Mesendoderm (in vitro differentiated cells): ENCODE data around the gene ANKMY1.

Experiments used
- DNase-seq: peaks from one replicate; pipeline ENCODE4 v3.0.0; 2013
- H2AK5ac ChIP-seq: 2 replicates; pipeline ENCODE4 v1.6.1; 2013; ENCODE audit warnings: low read length, inconsistent platforms
- H2BK120ac ChIP-seq: 2 replicates; pipeline ENCODE4 v1.6.1; 2013; ENCODE audit warnings: low read depth, mild to moderate bottlenecking, low read length, moderate library complexity, mixed read lengths
- H2BK15ac ChIP-seq: replicated peaks from 2 replicates; pipeline ENCODE4 v1.6.1; 2013; ENCODE audit warnings: low read depth, mild to moderate bottlenecking, moderate library complexity
- H2BK5ac ChIP-seq: 2 replicates; pipeline ENCODE4 v1.6.1; 2013; ENCODE audit warnings: low read length, inconsistent platforms
- H3K18ac ChIP-seq: 2 replicates; pipeline ENCODE4 v1.6.1; 2013; ENCODE audit warnings: mild to moderate bottlenecking, low read length, mixed read lengths
- H3K23ac ChIP-seq: one replicate; pipeline ENCODE4 v1.6.1; 2013; ENCODE audit warnings: low read length
- H3K27ac ChIP-seq: 2 replicates; pipeline ENCODE4 v1.5.1; 2013; ENCODE audit warnings: low read depth, mild to moderate bottlenecking, inconsistent platforms, low read length, moderate library complexity
- H3K27me3 ChIP-seq: 2 replicates; pipeline ENCODE4 v1.6.1; 2013; ENCODE audit warnings: low read length, control low read depth, mild to moderate bottlenecking, inconsistent platforms; ENCODE audit not compliant: insufficient read depth, poor library complexity
- H3K36me3 ChIP-seq: 2 replicates; pipeline ENCODE4 v1.6.1; 2013; ENCODE audit warnings: low read length, inconsistent platforms; ENCODE audit not compliant: control insufficient read depth, insufficient read depth
- H3K4ac ChIP-seq: one replicate; pipeline ENCODE4 v1.6.1; 2013; ENCODE audit warnings: low read depth, mild to moderate bottlenecking, low read length, moderate library complexity
- H3K4me1 ChIP-seq: 2 replicates; pipeline ENCODE4 v1.6.1; 2013; ENCODE audit warnings: low read depth, low read length, inconsistent platforms; ENCODE audit not compliant: control insufficient read depth
- H3K4me2 ChIP-seq: 2 replicates; pipeline ENCODE4 v1.6.1; 2013; ENCODE audit warnings: low read length
- H3K4me3 ChIP-seq: 2 replicates; pipeline ENCODE4 v1.5.1; 2013; ENCODE audit warnings: mild to moderate bottlenecking, low read length
- H3K56ac ChIP-seq: one replicate; pipeline ENCODE4 v1.6.1; 2013; ENCODE audit warnings: low read length
- H3K79me1 ChIP-seq: 2 replicates; pipeline ENCODE4 v1.6.1; 2013; ENCODE audit warnings: low read length, inconsistent platforms
- H3K79me2 ChIP-seq: 2 replicates; pipeline ENCODE4 v1.6.1; 2013; ENCODE audit warnings: mild to moderate bottlenecking, low read length; ENCODE audit not compliant: control insufficient read depth, insufficient read depth
- H3K9ac ChIP-seq: 2 replicates; pipeline ENCODE4 v1.6.1; 2013; ENCODE audit warnings: low read length, inconsistent platforms
- H4K5ac ChIP-seq: one replicate; pipeline ENCODE4 v1.6.1; 2013; ENCODE audit warnings: low read length
- H4K8ac ChIP-seq: one replicate; pipeline ENCODE4 v1.6.1; 2013; ENCODE audit warnings: low read depth, mild to moderate bottlenecking, control low read depth, low read length, moderate library complexity
- WGBS: extraction: QIAGEN DNeasy Blood & Tissue Kit; methylation state at CpG from one replicate; pipeline ENCODE4 v1.1.7; 2013; ENCODE audit warnings: low lambda C conversion rate, missing lambda C conversion rate; ENCODE audit not compliant: insufficient coverage; ENCODE audit errors: extremely low coverage; 5-methylcytosine and 5-hydroxymethylcytosine counted together

Gene ANKMY1

DNA sequence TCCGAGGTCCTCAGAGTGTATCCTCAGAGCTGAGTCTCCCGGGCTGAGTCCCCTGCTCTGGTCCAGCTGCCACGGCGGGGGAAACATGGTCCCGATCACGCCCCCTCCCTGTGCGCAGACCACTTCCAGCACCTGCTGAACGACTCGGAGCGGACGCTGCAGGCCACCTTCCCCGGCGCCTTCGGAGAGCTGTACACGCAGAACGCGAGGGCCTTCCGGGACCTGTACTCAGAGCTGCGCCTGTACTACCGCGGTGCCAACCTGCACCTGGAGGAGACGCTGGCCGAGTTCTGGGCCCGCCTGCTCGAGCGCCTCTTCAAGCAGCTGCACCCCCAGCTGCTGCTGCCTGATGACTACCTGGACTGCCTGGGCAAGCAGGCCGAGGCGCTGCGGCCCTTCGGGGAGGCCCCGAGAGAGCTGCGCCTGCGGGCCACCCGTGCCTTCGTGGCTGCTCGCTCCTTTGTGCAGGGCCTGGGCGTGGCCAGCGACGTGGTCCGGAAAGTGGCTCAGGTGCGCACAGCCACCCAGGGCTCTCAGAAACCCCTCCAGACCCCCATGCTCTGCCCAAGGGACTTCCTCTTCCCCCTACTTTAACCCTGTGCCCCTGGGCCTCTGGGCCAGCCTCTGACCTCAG is 95.6 kb downstream of the ANKMY1 start:
- DNase-seq: no peak
- no peak overlapping the region for H3K27ac ChIP-seq
- peaks cover 7% of the 10 kb centered on the region for H3K4me1 ChIP-seq
- no peak overlapping the region for H3K9ac ChIP-seq
- WGBS: no CpG with 5 or more reads among the region's 41 CpGs
- H2BK120ac ChIP-seq: no peak overlapping the region
- H3K79me2 ChIP-seq: no peaks in the 10 kb centered on the region
- H3K36me3 ChIP-seq: no peaks in the 10 kb centered on the region
- H3K27me3 ChIP-seq: no peaks in the 10 kb centered on the region
- H3K56ac ChIP-seq: no peak overlapping the region
- no peak overlapping the region for H2BK5ac ChIP-seq
- no peak overlapping the region for H3K4me3 ChIP-seq
- H2BK15ac ChIP-seq: no peak overlapping the region
- no peak overlapping the region for H3K4me2 ChIP-seq
- H3K4ac ChIP-seq: no peak overlapping the region
- no peak overlapping the region for H4K5ac ChIP-seq
- H2AK5ac ChIP-seq: no peak overlapping the region
- H3K18ac ChIP-seq: no peak overlapping the region
- no peaks in the 10 kb centered on the region for H3K79me1 ChIP-seq
- H3K23ac ChIP-seq: no peak overlapping the region
- H4K8ac ChIP-seq: no peak overlapping the region

DNA sequence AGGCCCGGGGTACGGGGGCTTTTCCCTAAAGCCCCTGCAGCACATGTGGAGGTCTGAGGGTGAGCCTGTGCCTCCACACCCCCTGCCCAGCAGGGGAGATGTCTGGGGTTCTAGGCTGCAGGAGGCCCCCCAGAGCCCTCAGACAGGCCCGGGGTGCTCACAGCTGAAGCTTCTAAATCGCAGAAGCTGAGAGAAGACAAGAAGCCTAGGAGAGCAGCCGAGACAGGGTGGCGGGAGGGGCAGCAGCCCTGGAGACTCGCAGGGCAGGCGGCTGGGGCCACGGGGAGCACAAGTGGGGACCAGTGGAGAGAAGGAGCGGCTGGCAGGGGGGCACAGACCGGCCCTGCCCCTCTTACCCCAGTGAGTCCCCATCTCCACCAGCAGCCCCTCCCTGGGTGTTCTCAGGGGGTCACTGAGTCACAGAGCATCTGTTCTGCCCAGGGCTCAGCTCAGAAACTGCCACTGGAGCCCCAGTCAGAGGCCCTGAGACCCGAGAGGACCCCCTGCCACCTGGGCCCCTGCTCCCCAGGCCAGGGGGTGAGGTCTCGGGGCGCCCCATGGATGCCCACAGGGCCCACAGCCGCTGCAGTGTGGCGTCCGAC is 96.2 kb downstream of the ANKMY1 start:
- H3K27me3 ChIP-seq: no peaks in the 10 kb centered on the region
- no peak overlapping the region for H3K23ac ChIP-seq
- no CpG with 5 or more reads among the region's 17 CpGs for WGBS
- H3K56ac ChIP-seq: no peak overlapping the region
- H3K27ac ChIP-seq: no peak overlapping the region
- no peak overlapping the region for H3K18ac ChIP-seq
- no peaks in the 10 kb centered on the region for H3K36me3 ChIP-seq
- H4K5ac ChIP-seq: no peak overlapping the region
- no peak overlapping the region for H2AK5ac ChIP-seq
- no peak overlapping the region for H2BK5ac ChIP-seq
- H4K8ac ChIP-seq: no peak overlapping the region
- no peaks in the 10 kb centered on the region for H3K79me2 ChIP-seq
- H3K4ac ChIP-seq: no peak overlapping the region
- H2BK120ac ChIP-seq: no peak overlapping the region
- no peak overlapping the region for H3K4me2 ChIP-seq
- no peak overlapping the region for H2BK15ac ChIP-seq
- H3K79me1 ChIP-seq: no peaks in the 10 kb centered on the region
- peaks cover 8% of the 10 kb centered on the region for H3K4me1 ChIP-seq
- H3K4me3 ChIP-seq: no peak overlapping the region
- H3K9ac ChIP-seq: no peak overlapping the region
- DNase-seq: no peak

DNA sequence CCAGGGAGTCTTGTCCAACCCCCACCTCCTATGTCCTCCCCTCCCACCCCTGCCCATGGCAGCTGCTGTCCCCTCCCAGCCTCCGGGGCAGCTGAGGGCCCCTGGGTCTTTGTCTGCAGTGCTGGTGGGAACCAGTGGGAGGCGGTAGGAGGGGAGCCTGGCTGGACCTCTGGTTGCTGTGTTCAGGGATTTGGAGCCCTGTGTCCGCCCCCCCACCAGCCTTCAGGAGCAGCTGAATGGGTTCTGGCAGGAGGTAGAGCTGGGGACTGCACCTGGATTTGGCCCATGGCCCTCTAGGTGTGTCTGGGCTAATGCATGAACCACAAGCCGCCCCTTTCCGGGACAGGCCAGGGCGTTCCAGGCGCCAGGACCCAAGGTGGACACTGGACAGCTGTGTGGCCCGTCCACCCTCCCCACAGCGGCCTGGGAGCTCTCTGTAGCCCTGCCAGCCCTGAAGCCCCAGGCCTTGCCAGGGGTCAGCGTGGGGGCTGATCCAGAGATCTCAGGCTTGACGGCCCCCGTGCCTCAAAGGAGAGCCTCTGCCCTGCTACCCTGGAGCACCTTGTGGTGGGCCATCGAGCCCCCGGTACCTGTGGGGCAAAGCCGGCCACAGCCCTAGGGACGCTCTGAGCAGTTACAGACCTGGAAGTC is 96.9 kb downstream of the ANKMY1 start:
- WGBS: no CpG with 5 or more reads among the region's 16 CpGs
- DNase-seq: no peak
- Histone ChIP-seq H3K9ac (no peak overlapping the region), H3K4me2 (no peak overlapping the region), H3K36me3 (no peaks in the 10 kb centered on the region), H3K23ac (no peak overlapping the region), H3K56ac (no peak overlapping the region), H3K27me3 (no peaks in the 10 kb centered on the region), H3K4ac (no peak overlapping the region), H3K79me2 (no peaks in the 10 kb centered on the region), H4K8ac (no peak overlapping the region), H3K18ac (no peak overlapping the region), H2BK120ac (no peak overlapping the region), H3K4me1 (peaks cover 8% of the 10 kb centered on the region), H3K4me3 (no peak overlapping the region), H2BK5ac (no peak overlapping the region), H3K27ac (no peak overlapping the region), H3K79me1 (no peaks in the 10 kb centered on the region), H2AK5ac (no peak overlapping the region), H4K5ac (no peak overlapping the region), H2BK15ac (no peak overlapping the region)

DNA sequence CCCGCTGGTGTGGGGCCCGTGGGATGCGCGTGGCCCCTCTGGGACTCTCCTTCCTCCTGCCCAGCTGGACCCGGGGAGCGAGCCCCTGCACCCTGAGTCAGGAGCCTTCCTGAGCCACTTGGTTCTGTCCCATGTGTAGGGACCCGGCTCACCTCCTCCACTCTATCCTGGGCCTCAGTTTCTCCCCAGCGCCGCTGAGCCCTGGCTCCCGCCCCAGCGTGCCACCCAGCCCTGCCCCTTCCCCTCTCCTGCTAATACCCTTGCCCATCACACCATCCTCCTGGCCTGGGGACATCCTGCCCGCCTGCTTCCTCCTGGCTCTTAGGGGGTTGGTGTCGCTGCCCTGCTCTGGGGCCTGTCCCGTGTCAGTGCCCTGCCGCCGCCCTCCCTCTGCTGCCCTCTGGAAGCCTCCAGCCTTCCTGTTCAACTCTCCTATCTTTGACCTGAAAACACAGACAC is 97.5 kb downstream of the ANKMY1 start:
- H3K79me2 ChIP-seq: no peaks in the 10 kb centered on the region
- no peak overlapping the region for H3K4me2 ChIP-seq
- no peaks in the 10 kb centered on the region for H3K79me1 ChIP-seq
- peaks cover 8% of the 10 kb centered on the region for H3K4me1 ChIP-seq
- no peaks in the 10 kb centered on the region for H3K27me3 ChIP-seq
- no peak overlapping the region for H3K9ac ChIP-seq
- H2BK120ac ChIP-seq: no peak overlapping the region
- H4K8ac ChIP-seq: no peak overlapping the region
- no peak overlapping the region for H4K5ac ChIP-seq
- H2BK15ac ChIP-seq: no peak overlapping the region
- H3K4me3 ChIP-seq: no peak overlapping the region
- no peak overlapping the region for H2BK5ac ChIP-seq
- no CpG with 5 or more reads among the region's 16 CpGs for WGBS
- DNase-seq: no peak
- H2AK5ac ChIP-seq: no peak overlapping the region
- H3K23ac ChIP-seq: no peak overlapping the region
- H3K36me3 ChIP-seq: no peaks in the 10 kb centered on the region
- no peak overlapping the region for H3K4ac ChIP-seq
- no peak overlapping the region for H3K27ac ChIP-seq
- no peak overlapping the region for H3K18ac ChIP-seq
- no peak overlapping the region for H3K56ac ChIP-seq

DNA sequence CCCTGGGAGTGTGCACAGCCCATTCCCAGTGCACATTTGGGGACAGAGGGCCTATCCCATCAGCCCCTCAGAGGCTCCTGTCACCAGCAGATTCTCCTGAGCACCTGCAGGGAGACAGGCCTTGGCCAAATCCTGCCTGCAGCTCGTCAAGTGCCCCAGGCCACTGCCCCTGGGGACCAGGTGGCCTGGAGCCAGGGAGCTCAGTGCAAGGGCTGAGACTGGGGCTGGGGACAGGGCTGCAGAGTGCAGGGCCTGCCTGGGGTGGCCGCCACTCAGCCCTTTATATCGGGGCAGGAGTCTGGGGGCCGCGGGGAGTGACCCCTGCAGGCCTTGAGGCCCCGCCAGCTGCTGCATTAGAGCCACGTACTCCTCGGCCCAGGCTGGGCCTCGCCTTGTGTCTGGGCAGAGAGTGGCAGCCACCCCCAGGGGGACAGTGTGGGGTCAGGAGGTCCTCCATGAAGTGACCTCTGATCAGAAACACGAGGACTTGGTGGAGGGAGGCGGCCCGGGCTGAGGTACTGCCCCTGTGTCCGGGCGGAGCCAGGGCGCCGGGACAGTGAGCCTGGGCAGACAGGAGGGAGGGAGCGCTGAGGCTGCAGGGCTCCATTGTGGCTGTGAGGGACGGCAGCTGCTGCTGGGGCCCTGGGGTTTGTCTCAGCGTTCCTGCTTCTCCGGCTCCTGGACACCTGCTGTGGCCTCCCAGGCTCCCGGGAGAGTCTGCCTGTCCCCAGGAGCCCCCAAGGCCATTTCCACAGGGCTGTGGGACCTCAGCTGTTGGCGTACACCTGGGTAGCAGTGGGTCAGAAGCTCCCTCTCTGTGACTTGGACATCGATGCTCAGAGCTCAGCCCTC is 98.2 kb downstream of the ANKMY1 start:
- Histone ChIP-seq H3K4me3 (no peak overlapping the region), H2AK5ac (no peak overlapping the region), H4K5ac (no peak overlapping the region), H3K79me2 (no peaks in the 10 kb centered on the region), H3K36me3 (no peaks in the 10 kb centered on the region), H2BK5ac (no peak overlapping the region), H3K27ac (no peak overlapping the region), H3K4me2 (no peak overlapping the region), H3K23ac (no peak overlapping the region), H3K27me3 (peaks cover 4% of the 10 kb centered on the region), H2BK120ac (no peak overlapping the region), H3K18ac (no peak overlapping the region), H2BK15ac (no peak overlapping the region), H4K8ac (no peak overlapping the region), H3K56ac (no peak overlapping the region), H3K9ac (no peak overlapping the region), H3K4ac (no peak overlapping the region), H3K79me1 (no peaks in the 10 kb centered on the region), H3K4me1 (peaks cover 10% of the 10 kb centered on the region)
- no CpG with 5 or more reads among the region's 23 CpGs for WGBS
- DNase-seq: no peak
